SK-N-SH (cell line): ENCODE results near the gene STIP1.

Source experiments
- CTCF ChIP-seq: fragments of 200-600 bp; sonication (generic); IDR thresholded peaks from 2 replicates; pipeline ENCODE4 v1.6.1; 2017; ENCODE audit warnings: antibody characterized with exemption, mild to moderate bottlenecking, moderate library complexity
- MAX ChIP-seq: IDR thresholded peaks from 2 replicates; pipeline ENCODE4 v1.4.0; 2012; ENCODE audit warnings: low read depth
- PBX3 ChIP-seq: IDR thresholded peaks from 2 replicates; pipeline ENCODE4; 2012
- POLR2AphosphoS5 ChIP-seq: IDR thresholded peaks from 2 replicates; pipeline ENCODE4 v1.6.1; 2012; ENCODE audit warnings: low read depth, low read length
- RFX5 ChIP-seq: IDR thresholded peaks from 2 replicates; pipeline ENCODE4 v1.6.1; 2012; ENCODE audit warnings: mild to moderate bottlenecking, improper control_type of control experiment, low read length
- TAF1 ChIP-seq: IDR thresholded peaks from 2 replicates; pipeline ENCODE4 v1.6.1; 2012; ENCODE audit warnings: low read depth, mild to moderate bottlenecking, low read length, moderate library complexity, borderline replicate concordance
- USF2 ChIP-seq: fragments of 150-350 bp; IDR thresholded peaks from 2 replicates; pipeline ENCODE4 v1.6.1; 2017; ENCODE audit warnings: antibody characterized with exemption, low read length, low read depth, borderline replicate concordance

GRCh38 chr11:64241491-64242374 lies 55.8 kb downstream of the STIP1 start:
- TF ChIP-seq TAF1 = peak; percentile 66
- no peak for TF ChIP-seq USF2
- peak; percentile 65; the same call in 1 of the 2 replicates for TF ChIP-seq POLR2AphosphoS5
- no peak for TF ChIP-seq CTCF
- no peak for TF ChIP-seq MAX
- peak; percentile 96 for TF ChIP-seq PBX3
- no peak for TF ChIP-seq RFX5
